ENCODE data around the gene GSTP1.
"Not testable (repeated sequence)": the region's sequence is repeated elsewhere in the genome, so short reads cannot be mapped to it uniquely, and the experiment has no call there.

Gene GSTP1

DNA sequence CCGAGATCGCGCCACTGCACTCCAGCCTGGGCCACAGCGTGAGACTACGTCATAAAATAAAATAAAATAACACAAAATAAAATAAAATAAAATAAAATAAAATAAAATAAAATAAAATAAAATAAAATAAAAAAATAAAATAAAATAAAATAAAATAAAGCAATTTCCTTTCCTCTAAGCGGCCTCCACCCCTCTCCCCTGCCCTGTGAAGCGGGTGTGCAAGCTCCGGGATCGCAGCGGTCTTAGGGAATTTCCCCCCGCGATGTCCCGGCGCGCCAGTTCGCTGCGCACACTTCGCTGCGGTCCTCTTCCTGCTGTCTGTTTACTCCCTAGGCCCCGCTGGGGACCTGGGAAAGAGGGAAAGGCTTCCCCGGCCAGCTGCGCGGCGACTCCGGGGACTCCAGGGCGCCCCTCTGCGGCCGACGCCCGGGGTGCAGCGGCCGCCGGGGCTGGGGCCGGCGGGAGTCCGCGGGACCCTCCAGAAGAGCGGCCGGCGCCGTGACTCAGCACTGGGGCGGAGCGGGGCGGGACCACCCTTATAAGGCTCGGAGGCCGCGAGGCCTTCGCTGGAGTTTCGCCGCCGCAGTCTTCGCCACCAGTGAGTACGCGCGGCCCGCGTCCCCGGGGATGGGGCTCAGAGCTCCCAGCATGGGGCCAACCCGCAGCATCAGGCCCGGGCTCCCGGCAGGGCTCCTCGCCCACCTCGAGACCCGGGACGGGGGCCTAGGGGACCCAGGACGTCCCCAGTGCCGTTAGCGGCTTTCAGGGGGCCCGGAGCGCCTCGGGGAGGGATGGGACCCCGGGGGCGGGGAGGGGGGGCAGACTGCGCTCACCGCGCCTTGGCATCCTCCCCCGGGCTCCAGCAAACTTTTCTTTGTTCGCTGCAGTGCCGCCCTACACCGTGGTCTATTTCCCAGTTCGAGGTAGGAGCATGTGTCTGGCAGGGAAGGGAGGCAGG lies at the start of gene GSTP1:
Gene GSTP1 (plus strand): TSS at position 566 of the 958 bp plus-strand sequence. CDS start 32 bp downstream, at position 598.
- DNase-seq (ENCODE audit: low spot score), result peak; percentile 94

DNA sequence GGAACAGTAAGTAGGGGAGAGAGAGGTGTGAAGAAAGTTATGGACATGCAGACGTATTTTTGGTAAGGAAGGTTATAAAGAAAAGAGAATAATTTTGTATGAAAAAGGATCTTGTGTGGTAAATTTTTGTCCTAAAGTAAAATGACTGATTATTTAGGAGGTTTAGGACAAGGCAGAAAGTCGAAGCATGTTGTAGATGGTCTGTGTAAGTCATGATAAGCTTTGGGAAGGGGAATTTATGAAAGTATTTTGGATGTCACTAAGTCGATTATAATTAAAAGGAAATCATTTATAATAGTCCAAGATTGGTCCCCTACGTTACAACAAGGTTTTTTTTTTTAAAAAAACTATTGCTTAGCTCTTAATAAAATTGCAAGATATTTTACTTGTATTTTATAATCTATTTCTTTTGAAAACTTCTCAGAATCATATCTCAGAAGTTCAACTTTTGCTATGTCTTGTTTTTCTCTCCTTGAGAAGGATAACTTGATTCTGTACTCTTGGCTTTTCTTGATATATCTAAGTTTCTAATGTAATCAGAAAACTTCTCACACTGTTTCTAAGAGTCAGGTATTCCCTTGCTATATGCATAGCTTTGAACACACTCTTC lies 49.4 kb upstream of the GSTP1 start:
- DNase-seq (ENCODE audit: low spot score), result no peak

DNA sequence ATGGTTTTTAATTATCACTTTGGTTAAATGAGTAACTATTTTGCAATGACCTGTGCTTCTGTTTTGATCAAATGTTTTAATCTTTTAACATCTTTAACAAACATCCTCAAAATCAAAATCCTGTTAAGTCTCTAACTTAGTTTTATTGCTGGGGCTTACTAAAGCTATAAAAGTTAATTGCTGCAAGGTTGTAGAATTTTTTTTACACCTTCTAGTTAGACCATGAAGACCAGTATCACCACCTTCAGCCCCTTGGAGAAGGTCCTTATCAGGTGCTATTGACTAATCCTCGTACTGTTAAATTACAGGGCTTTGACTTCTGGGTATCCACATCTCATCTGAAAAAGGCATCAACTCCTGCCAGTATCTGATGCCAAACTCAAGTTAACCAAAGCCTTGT lies 48.1 kb upstream of the GSTP1 start:
- no peak for DNase-seq (ENCODE audit: low spot score)

DNA sequence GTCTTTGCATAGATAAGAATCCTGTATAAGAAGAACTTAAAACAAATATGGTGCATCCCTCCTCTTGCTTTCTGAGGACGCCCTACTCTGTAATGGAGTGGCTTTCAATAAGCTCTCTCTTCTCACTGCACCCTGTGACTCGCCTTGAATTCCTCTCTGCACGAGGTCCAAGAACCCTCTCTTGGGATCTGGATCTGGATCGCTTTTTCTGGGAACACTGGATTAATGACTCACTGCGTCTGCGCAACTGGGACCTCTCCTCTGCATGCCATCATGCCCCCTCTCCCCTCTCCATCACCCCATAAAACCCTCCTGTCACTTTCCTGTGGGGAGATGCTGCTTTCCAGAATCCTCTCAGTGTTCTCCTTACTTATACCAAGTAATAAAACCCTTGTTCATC lies 45.3 kb upstream of the GSTP1 start:
- no peak for DNase-seq (ENCODE audit: low spot score)

DNA sequence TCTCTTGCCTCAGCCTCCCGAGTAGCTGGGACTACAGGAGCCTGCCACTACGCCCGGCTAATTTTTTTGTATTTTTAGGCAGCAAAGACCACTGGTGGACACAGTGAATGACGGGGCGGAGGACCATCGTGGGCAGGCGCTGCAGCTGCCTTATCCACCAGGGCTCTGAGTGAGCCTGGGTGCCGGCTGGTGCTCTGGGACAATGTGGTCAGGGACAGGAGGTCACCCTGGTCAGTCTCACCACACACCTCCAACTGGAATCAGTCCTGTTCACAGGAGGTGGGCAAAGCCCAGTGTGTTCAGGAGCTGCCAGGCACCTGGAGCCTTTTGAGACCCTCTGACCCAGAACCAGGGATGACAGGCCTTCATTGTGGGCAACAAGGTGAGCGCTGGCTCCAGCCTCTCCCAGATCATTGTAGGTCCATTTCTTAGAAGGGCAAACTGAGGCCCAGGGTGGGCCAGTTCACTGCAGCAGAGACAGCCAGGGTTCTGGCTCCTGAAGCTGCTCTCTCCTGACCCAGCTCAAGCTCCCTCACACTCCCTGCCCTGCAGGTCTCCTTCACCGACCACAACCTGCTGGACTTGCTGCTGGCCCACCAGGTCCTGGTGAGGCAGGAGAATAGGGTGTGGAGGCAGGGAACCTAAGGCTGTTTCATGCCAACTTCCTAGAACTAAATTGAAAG lies 44.6 kb upstream of the GSTP1 start:
- no peak for DNase-seq (ENCODE audit: low spot score)

DNA sequence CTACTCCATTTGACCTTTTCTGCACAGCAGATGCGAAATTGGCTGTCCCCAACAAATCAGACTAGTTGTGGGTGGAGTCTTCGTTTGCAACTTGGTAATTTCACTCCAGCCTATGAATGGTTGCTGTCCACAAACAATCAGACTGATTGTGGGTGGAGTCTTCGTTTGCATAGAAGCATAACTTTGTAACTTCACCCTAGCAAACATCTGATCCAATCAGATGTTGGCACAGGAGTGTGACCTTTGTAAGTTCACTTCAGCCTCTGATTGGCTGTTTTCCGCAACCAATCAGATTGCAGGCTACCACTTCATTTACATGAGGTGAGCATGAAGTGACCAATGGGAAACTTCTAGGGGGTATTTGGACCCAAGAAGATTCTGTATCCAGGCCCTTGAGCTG lies 44.1 kb upstream of the GSTP1 start:
- no peak for DNase-seq (ENCODE audit: low spot score)

DNA sequence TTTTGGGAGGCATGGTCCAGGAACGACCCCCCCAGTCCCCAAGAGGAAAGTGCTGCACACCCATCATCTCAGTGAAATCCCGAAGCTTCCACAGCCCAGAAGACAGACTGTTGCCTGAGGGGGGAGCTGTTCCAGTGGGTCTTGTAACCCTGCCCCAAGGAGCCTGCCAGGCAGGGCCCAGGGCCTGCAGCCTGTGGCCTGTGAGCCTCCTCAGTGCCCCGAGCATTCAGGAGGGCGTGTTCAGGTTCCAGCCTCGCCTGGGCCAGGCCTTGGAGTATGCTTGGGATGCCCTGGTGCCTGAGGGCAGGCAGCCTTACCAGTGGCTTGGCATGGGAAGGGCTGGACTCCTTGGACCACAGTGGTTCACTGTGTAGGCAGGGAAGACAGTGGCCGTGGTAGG lies 42.4 kb upstream of the GSTP1 start:
- DNase-seq (ENCODE audit: low spot score), result no peak

DNA sequence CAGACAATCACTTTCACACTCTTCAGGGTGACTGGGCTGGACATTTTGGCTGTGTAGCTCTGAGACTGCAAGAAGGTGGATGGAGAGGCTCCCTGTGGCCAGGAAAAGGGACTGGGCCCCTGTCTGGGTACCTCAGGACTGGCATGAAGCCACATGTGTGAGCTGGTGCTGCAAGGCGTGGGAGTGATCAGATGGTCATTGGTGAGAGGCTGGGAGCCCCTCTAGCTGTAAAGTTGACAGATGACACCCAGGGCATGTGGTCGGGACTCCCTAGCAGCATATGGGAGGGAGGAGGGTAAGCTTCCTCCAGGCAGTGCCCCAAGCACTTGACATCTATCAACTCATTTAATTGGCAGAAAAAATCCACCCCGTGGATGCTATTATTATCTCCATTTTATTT lies 41.4 kb upstream of the GSTP1 start:
- no peak for DNase-seq (ENCODE audit: low spot score)

DNA sequence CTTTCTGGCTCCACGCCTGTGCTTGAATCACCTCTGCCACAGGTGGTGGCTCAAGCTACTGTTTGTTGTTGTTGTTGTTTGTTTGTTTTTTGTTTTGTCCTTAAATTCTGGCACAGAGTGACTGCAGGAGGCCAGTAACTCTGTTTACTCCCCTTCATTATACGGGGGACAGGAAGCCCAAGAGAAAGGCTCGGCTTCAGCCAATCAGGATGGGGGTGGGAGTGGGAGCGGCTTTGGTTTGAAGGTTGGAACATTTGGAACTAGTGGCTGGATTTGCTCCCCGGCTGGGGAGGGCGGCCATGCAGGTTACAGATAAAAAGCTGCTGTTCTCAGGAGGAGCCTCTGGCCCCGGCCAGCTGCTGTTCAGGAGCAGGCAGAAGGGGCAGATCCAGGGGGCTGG lies 40.6 kb upstream of the GSTP1 start:
- DNase-seq (ENCODE audit: low spot score), result no peak

DNA sequence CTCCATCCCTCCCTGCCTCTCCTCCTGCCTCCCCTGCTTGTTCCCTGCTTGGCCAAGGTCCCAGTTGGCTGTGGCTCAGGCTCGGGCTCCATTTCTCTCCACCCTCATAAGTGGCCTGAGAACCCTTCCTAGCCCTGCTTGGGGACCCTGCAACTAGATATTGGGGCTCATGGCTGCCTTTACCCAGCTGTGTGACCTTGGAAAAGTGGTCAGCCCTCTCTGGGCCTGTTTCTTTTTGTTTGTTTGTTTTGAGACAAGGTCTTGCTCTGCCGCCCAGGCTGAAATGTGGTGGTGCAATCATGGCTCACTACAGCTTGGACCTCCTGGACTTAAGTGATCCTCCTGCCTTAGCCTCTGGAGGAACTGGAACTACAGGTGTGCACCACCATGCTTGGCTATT lies 40.0 kb upstream of the GSTP1 start:
- no peak for DNase-seq (ENCODE audit: low spot score)

DNA sequence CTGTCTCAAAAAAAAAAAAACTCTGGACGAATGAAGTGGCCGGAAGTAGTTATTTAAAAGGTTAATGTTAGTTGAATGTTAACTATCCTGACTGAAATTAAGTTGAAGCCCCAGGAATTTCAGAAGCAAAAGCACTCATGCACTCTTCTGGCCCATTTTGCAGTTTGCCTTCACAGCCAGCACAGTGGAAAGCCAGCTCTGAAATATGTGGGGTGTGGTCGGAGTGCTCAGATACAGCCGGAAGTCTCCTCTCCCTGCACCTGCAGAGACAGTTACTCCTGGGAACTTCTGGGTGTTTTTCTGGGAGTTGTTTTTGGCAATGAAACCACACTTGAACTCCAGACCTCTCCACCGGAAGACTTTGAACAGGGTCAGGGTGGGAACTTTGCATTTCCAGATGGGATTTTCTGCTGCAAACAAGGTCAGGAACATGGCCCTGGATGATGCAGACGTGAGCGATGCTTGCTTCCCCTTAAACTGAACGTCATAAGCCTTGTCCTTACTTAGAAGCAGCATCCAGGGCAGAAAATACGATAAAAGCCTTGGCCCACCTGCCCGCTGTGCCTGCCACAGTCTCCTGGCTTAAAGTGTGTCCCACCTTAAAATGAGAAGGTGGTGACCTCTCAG lies 38.9 kb upstream of the GSTP1 start:
- no peak for DNase-seq (ENCODE audit: low spot score)

DNA sequence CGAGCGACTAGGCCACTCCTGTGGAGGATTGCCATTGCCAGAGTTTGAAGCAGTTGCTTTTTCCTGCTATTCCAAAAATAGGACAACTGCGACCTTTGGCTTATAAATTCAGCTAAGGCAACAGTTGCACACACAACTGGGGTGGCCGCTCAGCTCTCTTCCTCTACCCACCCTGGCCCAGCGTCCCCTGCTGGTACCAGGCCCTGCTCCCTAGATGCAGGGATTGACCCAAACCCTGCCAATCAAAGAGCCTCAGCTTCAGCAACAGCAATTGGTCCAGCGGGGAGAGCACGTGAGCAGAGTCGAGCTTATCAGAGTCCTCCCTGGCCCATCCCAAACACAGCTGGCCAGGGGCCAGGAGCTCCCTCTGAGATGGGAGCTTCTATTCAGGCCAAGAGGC lies 38.3 kb upstream of the GSTP1 start:
- DNase-seq (ENCODE audit: low spot score), result no peak

DNA sequence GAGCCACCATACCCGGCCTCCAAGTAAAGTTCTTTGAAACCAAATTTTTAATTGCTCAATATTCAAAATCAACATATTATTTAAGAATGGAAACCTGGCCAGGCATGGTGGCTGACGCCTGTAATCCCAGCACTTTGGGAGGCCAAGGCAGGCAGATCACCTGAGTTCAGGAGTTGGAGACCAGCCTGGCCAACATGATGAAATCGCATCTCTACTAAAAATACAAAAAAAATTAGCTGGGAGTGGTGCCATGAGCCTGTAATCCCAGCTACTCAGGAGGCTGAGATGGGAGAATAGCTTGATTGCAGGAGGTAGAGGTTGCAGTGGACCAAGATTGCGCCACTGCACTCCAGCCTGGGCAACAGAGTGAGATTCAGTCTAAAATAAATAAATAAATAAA lies 35.5 kb upstream of the GSTP1 start:
- not testable (repeated sequence) for DNase-seq (ENCODE audit: low spot score)

DNA sequence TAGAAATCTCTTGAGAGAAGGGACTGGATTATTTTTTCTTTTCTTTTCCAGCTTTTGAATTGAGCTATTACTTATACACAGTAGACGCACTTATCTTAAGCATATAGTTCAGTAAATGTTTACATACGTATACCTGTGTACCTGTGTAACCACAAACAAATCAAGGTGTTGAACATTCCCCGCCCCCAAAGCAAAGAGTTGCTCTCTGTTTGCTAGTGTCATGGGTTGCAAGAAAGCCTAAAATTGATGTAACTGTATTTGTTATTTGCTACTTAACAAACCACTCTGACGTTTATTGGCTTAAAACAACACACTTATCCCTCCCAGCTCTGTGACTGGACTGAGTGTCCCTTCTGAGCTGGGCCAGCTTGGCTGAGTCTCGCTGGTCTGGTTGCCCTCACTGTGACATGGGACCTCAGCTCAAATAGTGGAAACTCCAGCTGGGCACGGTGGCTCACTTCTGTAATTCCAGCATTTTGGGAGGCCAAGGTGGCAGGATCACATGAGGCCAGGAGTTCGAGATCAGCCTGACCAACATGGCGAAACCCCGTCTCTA lies 35.0 kb upstream of the GSTP1 start:
- DNase-seq (ENCODE audit: low spot score), result no peak

DNA sequence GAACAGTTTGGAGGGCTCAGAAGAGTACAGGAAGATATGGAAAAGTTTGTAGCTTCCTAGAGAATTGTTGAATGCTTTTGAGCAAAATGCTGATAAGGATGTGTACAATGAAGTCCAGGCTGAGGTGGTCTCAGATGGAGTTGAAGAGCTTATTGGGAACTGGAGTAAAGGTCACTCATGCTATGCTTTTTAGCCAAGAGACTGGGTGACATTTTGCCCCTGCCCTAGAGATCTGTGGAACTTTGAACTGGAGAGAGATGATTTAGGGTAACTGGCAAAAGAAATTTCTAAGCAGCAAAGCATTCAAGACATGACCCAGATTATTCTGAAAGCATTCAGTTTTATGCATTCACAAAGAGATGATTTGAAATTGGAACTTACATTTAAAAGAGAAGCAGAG lies 32.5 kb upstream of the GSTP1 start:
- DNase-seq (ENCODE audit: low spot score), result no peak

DNA sequence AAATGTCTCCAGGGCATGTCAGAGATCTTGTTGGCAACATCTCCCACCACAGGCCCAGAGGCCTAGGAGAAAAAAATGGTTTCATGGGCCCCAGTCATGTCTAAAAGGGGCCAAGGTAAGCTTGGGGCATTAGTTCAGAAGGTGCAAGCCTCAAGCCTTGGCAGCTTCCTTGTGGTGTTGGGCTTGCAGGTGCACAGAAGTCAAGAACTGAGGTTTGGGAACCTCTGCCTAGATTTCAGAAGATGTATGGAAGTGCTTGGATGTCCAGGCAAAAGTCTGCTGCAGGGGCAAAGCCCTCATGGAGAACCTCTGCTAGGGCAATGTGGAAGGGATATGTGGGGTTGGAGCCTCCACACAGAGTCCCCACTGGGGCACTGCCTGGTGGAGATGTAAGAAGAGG lies 31.9 kb upstream of the GSTP1 start:
- not testable (repeated sequence) for DNase-seq (ENCODE audit: low spot score)

DNA sequence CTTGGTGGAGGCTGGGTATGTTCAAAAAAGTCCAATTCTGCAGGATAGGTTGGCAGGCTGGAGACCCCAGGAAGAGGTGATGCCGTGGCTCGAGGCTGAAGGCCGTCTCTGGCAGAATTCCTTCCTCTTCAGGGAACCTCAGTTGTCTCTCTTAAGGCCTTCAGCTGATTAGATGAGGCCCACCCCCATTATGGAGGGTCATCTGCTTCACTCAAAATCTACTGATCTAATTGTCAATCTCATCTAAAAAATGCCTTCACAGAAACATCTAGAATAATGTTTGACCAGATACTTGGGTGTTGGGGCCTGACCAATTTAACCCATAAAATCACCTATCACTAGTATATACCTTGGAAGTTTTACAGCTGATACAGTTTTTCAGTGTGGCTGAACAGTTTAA lies 27.4 kb upstream of the GSTP1 start:
- DNase-seq (ENCODE audit: low spot score), result no peak

DNA sequence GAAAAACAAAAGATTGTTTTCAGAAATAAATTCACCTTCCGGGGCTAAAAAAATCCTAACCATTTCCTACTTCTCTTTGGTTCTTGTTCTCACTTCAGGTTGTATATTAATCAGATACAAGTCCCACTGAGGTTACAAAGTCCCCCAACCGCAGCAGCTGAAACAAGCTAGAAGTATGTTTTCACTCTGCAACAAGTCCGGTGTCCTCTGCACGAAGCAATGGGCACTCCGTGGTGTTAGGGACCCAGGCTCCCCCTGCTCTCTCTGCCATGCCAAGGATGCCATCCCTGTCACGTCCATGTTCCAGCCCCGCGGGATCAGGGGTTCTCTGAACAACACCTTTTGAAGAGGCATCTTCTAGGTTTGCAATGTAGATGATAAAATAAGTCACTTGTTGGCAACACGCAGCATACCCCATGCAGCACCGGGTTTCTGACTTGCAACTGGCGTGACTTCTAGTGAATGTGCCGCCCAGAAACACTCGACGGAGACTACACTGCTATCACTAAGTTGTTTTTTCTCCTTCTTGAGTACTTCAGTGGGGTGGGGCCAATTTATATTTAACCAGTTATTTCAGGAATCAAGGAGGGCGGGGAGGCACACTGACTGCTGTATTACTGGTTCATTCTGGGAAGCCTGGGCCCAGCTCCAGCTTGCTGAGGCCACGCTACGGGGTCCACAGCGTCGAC lies 25.4 kb upstream of the GSTP1 start:
- DNase-seq (ENCODE audit: low spot score), result no peak

DNA sequence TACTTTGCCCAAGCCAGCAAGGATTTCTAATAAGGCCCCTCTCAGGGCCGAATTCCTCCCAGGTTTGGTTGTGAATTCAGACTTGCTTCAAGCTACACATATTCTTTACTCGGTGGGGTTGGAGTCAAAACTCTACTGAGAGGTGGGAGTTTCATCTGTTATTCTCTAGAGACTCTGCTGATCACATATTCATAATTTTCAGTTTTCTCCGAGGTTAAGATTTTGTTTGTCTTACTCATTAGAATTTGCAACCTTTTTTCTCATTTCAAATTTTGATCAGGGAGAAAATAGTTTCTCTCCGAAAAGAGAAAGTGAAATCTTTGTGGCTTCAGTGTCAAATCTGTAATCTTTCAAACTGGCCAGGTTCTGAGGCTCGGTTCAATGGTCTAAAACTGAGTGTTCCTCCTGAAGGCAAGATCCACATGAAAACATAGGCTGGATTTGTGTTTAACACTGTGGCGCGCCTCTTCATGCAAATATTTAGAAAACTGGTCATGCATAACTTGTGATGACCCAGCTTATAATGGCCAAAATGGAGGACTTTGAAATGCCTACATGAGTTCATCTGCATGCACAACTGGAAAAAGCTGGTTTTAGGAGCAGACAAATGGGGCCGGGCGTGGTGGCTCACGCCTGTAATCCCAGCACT lies 21.5 kb upstream of the GSTP1 start:
- DNase-seq (ENCODE audit: low spot score), result no peak

DNA sequence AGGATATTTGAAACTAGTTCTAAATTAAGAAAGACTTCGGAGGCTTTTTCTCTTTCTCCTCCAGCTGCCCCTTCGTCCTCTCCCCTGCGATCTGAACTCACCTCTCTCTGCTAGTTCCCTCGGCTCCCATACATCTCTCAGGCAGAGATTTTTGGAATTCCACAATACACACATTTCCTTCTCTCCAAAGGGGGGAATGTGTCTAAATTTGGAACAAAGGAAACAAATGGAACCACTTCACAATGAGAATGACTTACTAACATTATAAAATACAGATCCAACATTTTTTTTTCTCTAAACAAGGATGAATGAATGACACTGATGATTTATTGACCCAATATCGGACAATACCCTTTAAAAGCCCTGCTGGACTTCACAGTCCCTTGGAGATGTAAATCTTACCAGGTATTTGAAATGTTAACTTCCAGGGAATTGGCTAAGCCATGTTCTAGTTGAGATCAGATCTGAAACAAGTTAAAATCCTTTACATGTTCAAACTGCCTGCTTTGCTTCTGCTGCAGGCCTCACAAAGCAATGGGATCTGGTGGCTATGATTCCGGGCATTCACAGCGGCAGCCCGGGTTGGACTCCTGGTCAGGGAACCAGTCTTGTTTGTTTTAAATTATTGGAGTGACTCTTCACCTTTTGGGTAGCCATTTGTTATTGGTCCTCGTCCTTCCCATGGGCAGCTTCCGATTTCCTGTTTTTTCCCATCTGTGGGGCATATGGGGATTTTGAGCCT lies 20.5 kb upstream of the GSTP1 start:
- DNase-seq (ENCODE audit: low spot score), result no peak
